NB4 (cell line): ENCODE data around the gene BRSK2.

ENCODE experiments used
- DNase-seq: peaks from one replicate; pipeline ENCODE4 v3.0.0; 2010; ENCODE audit warnings: low read depth
- H3K4me3 ChIP-seq: one replicate; pipeline ENCODE4 v1.5.1; 2011; ENCODE audit warnings: mild to moderate bottlenecking, low read depth, low read length, moderate library complexity
- MYC ChIP-seq: IDR thresholded peaks from 2 replicates; pipeline ENCODE4 v1.6.1; 2011; ENCODE audit warnings: low read depth, low read length
- POLR2A ChIP-seq: IDR thresholded peaks from 2 replicates; pipeline ENCODE4 v1.6.1; 2011; ENCODE audit warnings: mild to moderate bottlenecking; ENCODE audit not compliant: insufficient read length; ENCODE audit errors: extremely low read depth
- TF ChIP-seq, protein P1 (sequence below): IDR thresholded peaks from one replicate; pipeline ENCODE4 v1.5.1; 2012; ENCODE audit warnings: low read depth, low read length
- TF ChIP-seq, protein P2 (sequence below): IDR thresholded peaks from 2 replicates; pipeline ENCODE4 v1.6.1; 2011; ENCODE audit warnings: low read depth, low read length

The BRSK2 gene

DNA sequence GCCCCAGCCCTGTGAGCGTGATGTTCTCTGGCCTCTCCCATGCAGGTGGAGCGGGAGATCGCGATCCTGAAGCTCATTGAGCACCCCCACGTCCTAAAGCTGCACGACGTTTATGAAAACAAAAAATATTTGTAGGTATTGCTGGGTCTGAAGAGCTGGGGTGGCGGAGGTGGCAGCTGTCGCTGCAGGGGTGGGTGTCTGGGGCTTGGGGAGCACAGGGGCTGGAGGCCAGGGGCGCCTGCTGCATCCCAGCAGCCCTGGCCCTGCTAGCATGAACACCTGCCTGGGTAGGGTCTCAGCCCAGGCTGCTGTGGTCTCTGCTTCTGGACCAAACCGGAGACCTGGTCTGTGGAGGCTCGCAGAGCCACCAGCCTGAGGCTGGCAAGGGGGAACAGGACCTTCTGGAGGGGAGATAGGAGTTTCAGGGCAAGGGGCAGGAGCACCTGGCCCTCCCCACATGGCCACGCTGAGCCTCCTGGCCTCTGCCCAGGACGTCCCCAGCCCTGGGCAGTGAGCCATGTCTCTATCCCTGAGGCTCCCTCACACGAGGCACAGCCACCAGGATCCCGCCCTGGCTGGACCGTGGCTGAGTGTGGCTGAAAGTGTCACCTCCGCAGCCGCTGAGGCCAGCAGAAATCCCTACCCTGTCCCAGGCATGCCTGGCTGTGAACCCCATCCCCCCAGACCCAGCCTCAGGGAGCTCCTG is 48.7 kb downstream of the BRSK2 start:
- no peak for DNase-seq
- no peak for TF ChIP-seq POLR2A
- TF ChIP-seq, protein P1, sequence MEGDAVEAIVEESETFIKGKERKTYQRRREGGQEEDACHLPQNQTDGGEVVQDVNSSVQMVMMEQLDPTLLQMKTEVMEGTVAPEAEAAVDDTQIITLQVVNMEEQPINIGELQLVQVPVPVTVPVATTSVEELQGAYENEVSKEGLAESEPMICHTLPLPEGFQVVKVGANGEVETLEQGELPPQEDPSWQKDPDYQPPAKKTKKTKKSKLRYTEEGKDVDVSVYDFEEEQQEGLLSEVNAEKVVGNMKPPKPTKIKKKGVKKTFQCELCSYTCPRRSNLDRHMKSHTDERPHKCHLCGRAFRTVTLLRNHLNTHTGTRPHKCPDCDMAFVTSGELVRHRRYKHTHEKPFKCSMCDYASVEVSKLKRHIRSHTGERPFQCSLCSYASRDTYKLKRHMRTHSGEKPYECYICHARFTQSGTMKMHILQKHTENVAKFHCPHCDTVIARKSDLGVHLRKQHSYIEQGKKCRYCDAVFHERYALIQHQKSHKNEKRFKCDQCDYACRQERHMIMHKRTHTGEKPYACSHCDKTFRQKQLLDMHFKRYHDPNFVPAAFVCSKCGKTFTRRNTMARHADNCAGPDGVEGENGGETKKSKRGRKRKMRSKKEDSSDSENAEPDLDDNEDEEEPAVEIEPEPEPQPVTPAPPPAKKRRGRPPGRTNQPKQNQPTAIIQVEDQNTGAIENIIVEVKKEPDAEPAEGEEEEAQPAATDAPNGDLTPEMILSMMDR, result no peak
- TF ChIP-seq, protein P2, sequence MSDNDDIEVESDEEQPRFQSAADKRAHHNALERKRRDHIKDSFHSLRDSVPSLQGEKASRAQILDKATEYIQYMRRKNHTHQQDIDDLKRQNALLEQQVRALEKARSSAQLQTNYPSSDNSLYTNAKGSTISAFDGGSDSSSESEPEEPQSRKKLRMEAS, result no peak
- TF ChIP-seq MYC, result no peak
- H3K4me3 ChIP-seq, result no peak overlapping the region

DNA sequence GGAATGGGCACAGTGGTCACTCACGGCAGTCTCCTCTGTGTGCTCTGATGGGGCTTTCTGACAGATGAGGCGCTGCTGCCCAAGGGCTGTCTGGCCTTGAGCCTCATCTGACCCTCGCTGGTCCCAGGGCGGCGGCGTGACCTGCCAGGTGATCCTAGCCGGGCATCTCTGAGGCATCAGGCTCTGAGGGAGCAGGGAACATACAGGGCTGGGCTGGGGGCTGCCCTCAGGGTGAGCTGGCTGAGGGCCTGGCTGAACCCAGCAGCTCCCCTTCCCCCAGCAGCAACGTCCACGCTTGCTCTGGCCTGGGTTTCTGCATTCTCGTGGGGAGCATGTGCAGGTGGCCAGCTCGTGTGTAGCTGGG is 49.2 kb downstream of the BRSK2 start:
- TF ChIP-seq, protein P2, result no peak
- TF ChIP-seq POLR2A, result no peak
- TF ChIP-seq, protein P1, result no peak
- no peak for TF ChIP-seq MYC
- DNase-seq, result no peak
- H3K4me3 ChIP-seq, result no peak overlapping the region

DNA sequence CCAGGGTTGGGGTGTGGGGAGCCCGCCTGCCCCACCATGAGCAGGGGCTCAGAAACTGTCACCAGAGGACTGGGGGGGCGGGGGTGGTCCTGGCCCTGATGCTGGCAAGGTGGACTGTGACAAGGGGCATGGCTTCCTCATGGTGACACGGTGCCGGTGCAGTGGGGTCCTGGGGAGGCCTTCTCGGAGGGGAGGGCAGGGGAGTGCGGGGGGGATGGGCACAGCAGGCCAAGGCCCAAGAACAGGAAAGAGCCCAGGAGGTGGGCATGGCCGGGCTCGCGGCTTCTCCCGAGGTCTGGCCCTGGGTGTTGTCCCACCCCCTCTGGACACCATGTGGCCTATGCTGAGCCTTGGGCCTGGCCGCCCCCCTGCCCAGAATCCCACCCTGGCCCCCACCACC is 49.6 kb downstream of the BRSK2 start:
- H3K4me3 ChIP-seq, result no peak overlapping the region
- TF ChIP-seq, protein P2, result no peak
- DNase-seq, result no peak

DNA sequence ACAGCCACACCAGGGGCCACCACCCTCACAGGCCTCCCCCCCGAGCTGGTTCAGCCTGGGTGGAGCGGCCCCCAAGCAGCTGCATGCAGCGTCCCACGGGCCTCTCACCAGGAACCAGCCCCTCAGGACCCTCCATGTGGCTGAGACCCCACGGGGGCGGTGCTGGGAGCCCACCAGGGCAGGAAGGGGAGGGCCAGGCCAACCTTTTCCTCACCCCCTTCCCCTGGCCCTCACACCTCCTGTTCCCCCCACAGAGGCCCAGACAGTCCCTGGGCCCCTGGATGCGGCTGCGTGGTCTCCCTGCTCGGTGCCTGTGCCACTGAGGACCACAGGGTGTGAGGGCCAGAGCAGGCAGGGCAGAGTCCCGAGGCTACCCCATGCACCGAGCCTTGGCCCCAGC is 50.3 kb downstream of the BRSK2 start:
- DNase-seq, result no peak
- H3K4me3 ChIP-seq, result no peak overlapping the region
- TF ChIP-seq POLR2A (no peak), MYC (no peak)
- TF ChIP-seq, protein P1, result no peak
- TF ChIP-seq, protein P2, result no peak

DNA sequence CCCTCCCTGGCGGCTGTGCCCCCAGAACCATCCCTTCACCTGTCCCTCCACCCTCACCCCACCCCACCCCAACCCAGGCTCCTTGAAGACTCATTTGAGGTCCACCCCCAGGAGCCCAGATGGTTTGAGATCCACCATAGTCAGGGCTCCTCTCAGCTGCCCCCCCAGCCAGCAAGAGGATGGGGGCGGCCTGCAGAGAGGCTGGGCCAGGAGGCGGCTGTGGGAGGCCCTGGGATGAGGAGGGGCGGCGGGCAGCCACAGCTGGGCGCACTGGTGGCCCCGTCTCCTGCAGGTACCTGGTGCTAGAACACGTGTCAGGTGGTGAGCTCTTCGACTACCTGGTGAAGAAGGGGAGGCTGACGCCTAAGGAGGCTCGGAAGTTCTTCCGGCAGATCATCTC is 50.8 kb downstream of the BRSK2 start:
- TF ChIP-seq, protein P2, result no peak
- TF ChIP-seq, protein P1, result no peak
- TF ChIP-seq POLR2A (no peak), MYC (no peak)

DNA sequence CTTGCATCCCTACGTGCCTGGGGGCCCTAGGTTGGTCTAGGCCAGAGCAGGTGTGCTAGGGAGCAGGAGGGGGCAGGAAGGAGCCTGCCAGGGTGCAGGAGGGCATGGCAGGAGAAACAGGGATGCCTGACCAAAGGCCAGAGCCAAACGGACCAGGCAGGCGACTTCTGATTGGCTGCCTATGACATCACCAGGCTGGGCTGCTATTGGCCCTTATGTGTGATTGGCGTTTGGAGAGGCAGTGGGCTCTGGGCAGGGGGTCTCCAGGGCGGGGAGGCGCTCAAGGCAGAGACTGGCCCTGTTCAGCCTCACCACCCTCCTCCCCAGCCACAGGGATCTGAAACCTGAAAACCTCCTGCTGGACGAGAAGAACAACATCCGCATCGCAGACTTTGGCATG is 52.4 kb downstream of the BRSK2 start:
- TF ChIP-seq, protein P2, result no peak
- TF ChIP-seq POLR2A (no peak), MYC (no peak)
- TF ChIP-seq, protein P1, result no peak
- DNase-seq, result no peak
- H3K4me3 ChIP-seq, result no peak overlapping the region

More for the DNA sequence above, 50.8 kb downstream of the BRSK2 start:
- no peak overlapping the region for H3K4me3 ChIP-seq
- DNase-seq, result no peak
